Endodermal cell (in vitro differentiated cells): ENCODE data around the gene PRKCZ. TPM values are rescaled to one million over a fixed set of nuclear protein-coding genes. Genes with fewer than 3 reads are reported as not detected.
A peak's percentile ranks its signal among the peaks of the same experiment; 100 is the strongest.

Source experiments
- DNase-seq: peaks from one replicate; pipeline ENCODE4 v3.0.0-alpha.2; 2017
- H3K27ac ChIP-seq: 2 replicates; pipeline ENCODE4 v1.5.1; 2013; ENCODE audit warnings: mild to moderate bottlenecking, low read depth, low read length, moderate library complexity
- H3K27me3 ChIP-seq: 2 replicates; pipeline ENCODE4 v1.6.1; 2013; ENCODE audit warnings: mild to moderate bottlenecking, low read length, moderate library complexity; ENCODE audit not compliant: insufficient read depth, control insufficient read depth, poor library complexity, severe bottlenecking
- H3K36me3 ChIP-seq: 2 replicates; pipeline ENCODE4 v1.7.0; 2013; ENCODE audit warnings: mild to moderate bottlenecking, low read length, moderate library complexity; ENCODE audit not compliant: control insufficient read depth, insufficient read depth
- H3K4me1 ChIP-seq: one replicate; pipeline ENCODE4 v1.7.0; 2013; ENCODE audit warnings: low read length; ENCODE audit not compliant: control insufficient read depth, insufficient read depth
- H3K4me3 ChIP-seq: 2 replicates; pipeline ENCODE4 v1.5.1; 2013; ENCODE audit warnings: mild to moderate bottlenecking, low read length, moderate library complexity
- H3K9ac ChIP-seq: 2 replicates; pipeline ENCODE4 v1.6.1; 2013; ENCODE audit warnings: mild to moderate bottlenecking, low read length, moderate library complexity; ENCODE audit not compliant: poor library complexity, severe bottlenecking; ENCODE audit errors: extremely low read depth
- H3K9me3 ChIP-seq: 2 replicates; pipeline ENCODE4 v1.6.1; 2013; ENCODE audit warnings: mild to moderate bottlenecking, low read length, moderate library complexity; ENCODE audit not compliant: control insufficient read depth
- H3K27ac Mint-ChIP-seq: 2 replicates; pipeline ENCODE4 v1.8.0; 2020; ENCODE audit warnings: mixed read lengths
- H3K27me3 Mint-ChIP-seq: 2 replicates; pipeline ENCODE4 v1.8.0; 2021; ENCODE audit warnings: mild to moderate bottlenecking, mixed read lengths; ENCODE audit not compliant: insufficient read depth
- H3K36me3 Mint-ChIP-seq: 2 replicates; pipeline ENCODE4 v1.8.0; 2020; ENCODE audit warnings: low read depth, mixed read lengths
- H3K4me1 Mint-ChIP-seq: 2 replicates; pipeline ENCODE4 v1.8.0; 2020; ENCODE audit warnings: mixed read lengths
- H3K4me3 Mint-ChIP-seq: 2 replicates; pipeline ENCODE4 v1.8.0; 2020; ENCODE audit warnings: mild to moderate bottlenecking, moderate library complexity, mixed read lengths
- H3K9me3 Mint-ChIP-seq: 2 replicates; pipeline ENCODE4 v1.8.0; 2020; ENCODE audit warnings: mild to moderate bottlenecking, mixed read lengths
- WGBS, 2 experiments: methylation state at CpG; one replicate each; pipeline versions ENCODE4 v1.1.5 to v1.1.7; 2013; ENCODE audit warnings: missing lambda C conversion rate in 2 of 2, mixed read lengths in 1 of 2; ENCODE audit not compliant: insufficient coverage in 1 of 2, insufficient read length in 1 of 2; 5-methylcytosine and 5-hydroxymethylcytosine counted together
- total RNA-seq, 2 donors: library from RNA; stranded (reverse); fragmentation: NEBNext Ultra II Directional in 1 of 2; extraction: Animal tissue kit (Norgen Biotek cat#: 25700) in 1 of 2; gene quantifications; 2 replicates in 1 of 2; 3 replicates in 1 of 2; pipeline ENCODE4 v1.2.1, GENCODE V29; 2021
- TF ChIP-seq, protein P1 (sequence below): fragments of 200-600 bp; sonication (generic); conservative IDR thresholded peaks from 2 replicates; pipeline ENCODE4 v1.5.0; 2021; ENCODE audit warnings: antibody characterized with exemption, mild to moderate bottlenecking

Gene PRKCZ
- total RNA-seq, 2 donors from 2014 or later = 49.9 to 68.5 TPM

DNA sequence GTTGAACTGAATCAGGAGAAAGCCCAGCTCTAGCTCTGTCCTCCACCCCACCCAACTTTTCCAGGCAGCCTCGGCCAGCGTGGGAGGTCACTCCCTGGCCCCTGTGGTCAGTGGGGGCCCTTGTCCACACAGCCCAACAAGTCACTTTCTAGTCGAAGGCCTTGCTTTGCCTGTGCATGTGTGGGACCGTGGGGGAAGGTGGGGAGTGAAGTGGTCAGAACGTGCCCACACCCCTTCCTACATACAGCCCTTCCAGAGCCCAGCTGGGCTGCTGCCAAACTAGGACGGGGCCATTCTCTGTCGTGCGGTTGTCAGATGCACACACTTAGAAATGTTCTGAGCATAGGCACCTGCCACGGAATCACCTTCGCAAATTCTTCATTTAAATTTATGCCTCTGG is 126.4 kb downstream of the PRKCZ start:
- Histone ChIP-seq H3K4me3 (no peak overlapping the region), H3K9me3 (no peaks in the 10 kb centered on the region), H3K27ac (no peak overlapping the region), H3K9ac (no peak overlapping the region), H3K4me1 (no peaks in the 10 kb centered on the region), H3K27me3 (no peaks in the 10 kb centered on the region), H3K36me3 (peaks cover 17% of the 10 kb centered on the region)
- H3K4me3 Mint-ChIP-seq = no peak overlapping the region
- H3K36me3 Mint-ChIP-seq = peaks cover 59% of the 10 kb centered on the region
- no peak overlapping the region for H3K27ac Mint-ChIP-seq
- no peaks in the 10 kb centered on the region for H3K9me3 Mint-ChIP-seq
- no peaks in the 10 kb centered on the region for H3K4me1 Mint-ChIP-seq
- no peaks in the 10 kb centered on the region for H3K27me3 Mint-ChIP-seq
- no peak for DNase-seq
- TF ChIP-seq, protein P1, sequence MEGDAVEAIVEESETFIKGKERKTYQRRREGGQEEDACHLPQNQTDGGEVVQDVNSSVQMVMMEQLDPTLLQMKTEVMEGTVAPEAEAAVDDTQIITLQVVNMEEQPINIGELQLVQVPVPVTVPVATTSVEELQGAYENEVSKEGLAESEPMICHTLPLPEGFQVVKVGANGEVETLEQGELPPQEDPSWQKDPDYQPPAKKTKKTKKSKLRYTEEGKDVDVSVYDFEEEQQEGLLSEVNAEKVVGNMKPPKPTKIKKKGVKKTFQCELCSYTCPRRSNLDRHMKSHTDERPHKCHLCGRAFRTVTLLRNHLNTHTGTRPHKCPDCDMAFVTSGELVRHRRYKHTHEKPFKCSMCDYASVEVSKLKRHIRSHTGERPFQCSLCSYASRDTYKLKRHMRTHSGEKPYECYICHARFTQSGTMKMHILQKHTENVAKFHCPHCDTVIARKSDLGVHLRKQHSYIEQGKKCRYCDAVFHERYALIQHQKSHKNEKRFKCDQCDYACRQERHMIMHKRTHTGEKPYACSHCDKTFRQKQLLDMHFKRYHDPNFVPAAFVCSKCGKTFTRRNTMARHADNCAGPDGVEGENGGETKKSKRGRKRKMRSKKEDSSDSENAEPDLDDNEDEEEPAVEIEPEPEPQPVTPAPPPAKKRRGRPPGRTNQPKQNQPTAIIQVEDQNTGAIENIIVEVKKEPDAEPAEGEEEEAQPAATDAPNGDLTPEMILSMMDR = no peak
- 92 to 97% methylated on average over 2 to 10 of the region's 10 CpGs for WGBS, 2 experiments

DNA sequence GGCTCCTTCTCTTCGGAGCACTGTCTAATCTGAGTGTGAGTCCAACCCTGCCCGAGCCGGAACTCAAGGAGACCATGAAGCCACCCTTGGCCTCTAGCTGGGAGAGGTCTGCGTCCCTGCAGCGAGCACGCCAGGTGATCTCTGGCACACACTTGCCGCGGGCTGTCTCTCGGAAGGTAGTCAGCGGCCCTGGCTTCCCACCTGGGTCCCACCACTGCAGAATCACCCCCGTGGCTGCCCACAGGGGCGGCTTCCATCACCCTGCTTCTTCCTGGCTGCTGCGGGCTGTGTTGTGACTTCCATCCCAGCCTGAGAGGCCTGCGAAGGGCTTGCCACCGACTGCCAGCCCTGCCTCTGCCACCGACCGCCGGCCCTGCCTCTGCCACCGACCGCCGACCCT is 127.3 kb downstream of the PRKCZ start:
- TF ChIP-seq, protein P1 = no peak
- H3K9ac ChIP-seq = no peak overlapping the region
- H3K4me3 ChIP-seq = no peak overlapping the region
- H3K4me1 ChIP-seq = no peaks in the 10 kb centered on the region
- Mint-ChIP-seq H3K36me3 (peaks cover 53% of the 10 kb centered on the region), H3K9me3 (no peaks in the 10 kb centered on the region), H3K4me1 (no peaks in the 10 kb centered on the region), H3K27me3 (no peaks in the 10 kb centered on the region), H3K4me3 (no peak overlapping the region), H3K27ac (no peak overlapping the region)
- no peak overlapping the region for H3K27ac ChIP-seq
- no peaks in the 10 kb centered on the region for H3K27me3 ChIP-seq
- no peak for DNase-seq
- peaks cover 17% of the 10 kb centered on the region for H3K36me3 ChIP-seq
- WGBS, 2 experiments = 94 to 95% methylated on average over 12 to 21 of the region's 21 CpGs
- H3K9me3 ChIP-seq = no peaks in the 10 kb centered on the region

DNA sequence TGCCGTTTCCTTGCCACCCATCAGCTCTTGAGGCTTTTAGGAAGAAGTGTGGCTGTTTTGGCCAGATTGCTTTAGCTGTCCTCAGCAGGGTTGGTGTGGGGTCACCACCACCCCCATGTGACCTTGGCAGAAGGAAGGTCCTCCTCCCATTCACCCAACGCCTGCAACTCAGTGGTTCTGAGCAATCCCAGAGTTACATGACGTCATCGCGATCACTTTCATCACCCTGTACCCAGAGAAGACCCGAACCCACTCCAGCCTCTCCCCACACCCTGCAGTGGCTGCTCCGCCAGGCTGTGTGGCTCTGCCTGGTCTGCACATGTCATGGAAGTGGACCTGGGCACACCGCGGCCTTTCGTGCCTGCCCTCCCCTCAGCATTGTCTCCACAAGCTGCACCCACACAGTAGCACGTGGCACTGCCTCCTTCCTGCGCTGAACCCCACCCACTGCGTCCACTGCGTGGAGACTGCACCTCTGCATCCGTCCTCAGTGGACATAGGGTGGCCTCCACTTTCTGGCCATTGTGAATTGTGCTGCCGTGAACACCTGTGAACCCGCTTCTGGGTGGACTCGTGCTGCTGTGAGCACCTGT is 127.8 kb downstream of the PRKCZ start:
- no peak overlapping the region for H3K4me3 ChIP-seq
- Mint-ChIP-seq H3K36me3 (peaks cover 53% of the 10 kb centered on the region), H3K27ac (peak overlapping the region; percentile 75), H3K4me1 (no peaks in the 10 kb centered on the region), H3K9me3 (no peaks in the 10 kb centered on the region), H3K27me3 (no peaks in the 10 kb centered on the region), H3K4me3 (no peak overlapping the region)
- 95 to 98% methylated on average over 15 to 18 of the region's 18 CpGs for WGBS, 2 experiments
- no peak overlapping the region for H3K9ac ChIP-seq
- no peak for DNase-seq
- TF ChIP-seq, protein P1 = no peak
- no peaks in the 10 kb centered on the region for H3K27me3 ChIP-seq
- no peaks in the 10 kb centered on the region for H3K9me3 ChIP-seq
- H3K27ac ChIP-seq = no peak overlapping the region
- no peaks in the 10 kb centered on the region for H3K4me1 ChIP-seq
- peaks cover 17% of the 10 kb centered on the region for H3K36me3 ChIP-seq
